T follicular helper cell (primary cell): ENCODE data around the gene POLN.
"Not testable (repeated sequence)": the region's sequence is repeated elsewhere in the genome, so short reads cannot be mapped to it uniquely, and the experiment has no call there.

Experiments
- DNase-seq: peaks from one replicate; pipeline ENCODE4 v3.0.0-alpha.2; 2020; ENCODE audit warnings: low read depth

Gene POLN

GRCh38 chr4:2251795-2252529, 10.0 kb upstream of the POLN start:
- no peak for DNase-seq

DNA sequence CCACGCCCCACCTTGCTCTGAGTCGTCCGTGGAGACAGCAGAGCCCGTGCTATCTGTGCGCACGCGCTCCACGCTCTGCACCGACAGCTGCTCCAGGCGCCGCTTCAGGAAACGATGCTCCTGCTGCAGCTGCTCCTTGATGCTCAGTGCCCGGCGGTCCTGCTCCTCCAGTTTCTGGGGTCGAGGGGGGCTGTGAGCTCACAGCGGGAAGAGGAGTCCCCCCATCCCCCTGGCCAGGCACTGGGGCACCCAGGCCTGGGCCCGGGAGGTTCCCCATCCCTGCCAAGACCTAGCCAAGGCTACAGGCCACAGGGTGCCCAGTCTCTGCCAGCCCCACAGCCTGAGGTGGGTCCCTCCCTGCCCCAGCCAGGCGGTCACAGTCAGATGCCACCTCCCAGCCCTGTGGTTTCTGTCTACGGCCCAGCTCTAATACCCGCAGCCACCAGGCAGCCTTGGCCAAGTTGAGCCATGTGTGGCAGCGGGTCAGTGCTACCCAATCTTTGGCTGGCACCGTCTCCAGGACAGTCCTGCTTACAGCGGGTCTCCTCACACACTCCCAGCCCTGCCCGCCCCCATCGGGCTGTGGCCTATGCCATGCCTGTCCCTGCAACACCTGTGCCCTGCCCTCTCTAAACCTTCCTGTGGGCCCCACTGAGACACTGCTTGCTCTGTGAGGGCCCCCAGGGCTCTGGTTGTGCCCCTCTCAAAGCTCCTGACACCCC, 9.3 kb upstream of the POLN start:
- no peak for DNase-seq

DNA sequence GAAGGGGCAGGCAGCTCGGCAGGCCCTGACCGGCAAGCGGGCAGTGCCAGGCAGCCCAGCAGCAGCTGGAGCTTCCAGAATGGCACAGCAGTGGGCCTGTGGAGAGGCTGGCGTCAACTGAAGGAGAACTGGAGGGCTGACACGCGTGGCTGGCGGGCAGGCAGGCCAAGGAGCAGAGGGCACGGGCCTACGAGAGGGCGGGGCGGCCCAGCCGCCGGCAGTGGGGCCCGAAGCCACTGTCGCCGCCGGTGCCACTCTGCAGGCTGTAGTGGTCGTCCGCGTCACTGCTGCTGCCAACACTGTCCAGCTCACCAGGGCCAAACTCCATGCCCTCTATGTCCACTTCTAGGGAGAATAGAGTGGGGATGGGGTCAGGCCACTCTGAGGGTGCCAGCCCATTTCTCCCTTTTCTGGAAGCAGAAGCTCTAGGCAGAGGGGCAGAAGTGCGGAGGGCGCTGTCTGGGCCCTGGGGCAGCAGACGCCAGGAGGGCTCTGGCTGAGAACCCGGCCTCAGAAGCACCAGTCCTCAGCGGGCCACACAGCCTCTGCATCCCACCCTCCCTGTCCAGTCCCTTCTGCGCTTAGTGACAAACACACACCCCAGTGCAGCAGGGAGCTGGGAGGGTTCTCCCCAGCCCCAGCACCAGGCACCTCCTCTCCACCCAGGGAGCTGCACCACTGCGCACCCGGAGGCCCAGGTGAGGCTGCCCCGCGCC, 8.6 kb upstream of the POLN start:
- DNase-seq: no peak

DNA sequence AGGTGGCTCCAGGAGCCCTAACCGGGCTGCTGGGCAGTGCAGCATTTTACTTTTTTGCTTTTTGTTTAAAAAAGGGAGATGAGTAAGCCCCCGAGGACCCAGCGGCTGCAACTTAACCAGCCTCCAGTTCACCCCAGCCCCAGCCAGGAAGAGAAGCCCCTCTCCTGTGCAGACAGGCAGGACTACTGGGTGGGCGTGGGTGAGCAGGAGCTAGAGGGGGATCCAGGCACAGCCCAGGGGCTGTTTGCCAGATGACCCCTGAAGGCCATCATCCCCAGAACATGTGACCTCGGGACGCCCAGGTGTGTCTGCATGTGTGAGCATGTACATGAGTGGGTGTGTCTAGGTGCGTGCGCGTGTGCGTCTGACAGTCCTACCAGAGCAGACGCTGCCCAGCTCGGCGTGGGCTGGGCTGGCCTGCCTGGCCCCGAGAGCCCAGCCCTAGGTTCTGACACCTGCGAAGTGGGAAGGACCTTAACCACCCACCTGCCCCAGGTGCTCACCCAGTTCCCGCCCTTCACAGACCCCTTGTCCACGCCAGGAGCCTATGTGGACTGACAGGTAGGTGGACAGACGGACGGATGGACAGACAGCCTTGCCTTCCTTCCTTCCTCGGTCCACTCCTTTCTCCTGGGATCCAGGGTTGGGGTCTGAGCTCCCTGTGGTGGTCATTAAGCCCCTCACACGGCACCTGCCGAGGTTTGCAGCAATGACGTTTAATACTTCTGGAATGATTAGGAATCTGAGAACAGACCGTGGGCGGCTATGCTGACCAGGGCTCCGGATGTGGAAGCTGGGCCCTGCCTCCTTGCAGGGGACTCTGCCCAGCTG, 7.8 kb upstream of the POLN start:
- no peak for DNase-seq

- DNase-seq: no peak
Observed at GRCh38 chr4:2248821-2249261, 6.9 kb upstream of the POLN start.

DNA sequence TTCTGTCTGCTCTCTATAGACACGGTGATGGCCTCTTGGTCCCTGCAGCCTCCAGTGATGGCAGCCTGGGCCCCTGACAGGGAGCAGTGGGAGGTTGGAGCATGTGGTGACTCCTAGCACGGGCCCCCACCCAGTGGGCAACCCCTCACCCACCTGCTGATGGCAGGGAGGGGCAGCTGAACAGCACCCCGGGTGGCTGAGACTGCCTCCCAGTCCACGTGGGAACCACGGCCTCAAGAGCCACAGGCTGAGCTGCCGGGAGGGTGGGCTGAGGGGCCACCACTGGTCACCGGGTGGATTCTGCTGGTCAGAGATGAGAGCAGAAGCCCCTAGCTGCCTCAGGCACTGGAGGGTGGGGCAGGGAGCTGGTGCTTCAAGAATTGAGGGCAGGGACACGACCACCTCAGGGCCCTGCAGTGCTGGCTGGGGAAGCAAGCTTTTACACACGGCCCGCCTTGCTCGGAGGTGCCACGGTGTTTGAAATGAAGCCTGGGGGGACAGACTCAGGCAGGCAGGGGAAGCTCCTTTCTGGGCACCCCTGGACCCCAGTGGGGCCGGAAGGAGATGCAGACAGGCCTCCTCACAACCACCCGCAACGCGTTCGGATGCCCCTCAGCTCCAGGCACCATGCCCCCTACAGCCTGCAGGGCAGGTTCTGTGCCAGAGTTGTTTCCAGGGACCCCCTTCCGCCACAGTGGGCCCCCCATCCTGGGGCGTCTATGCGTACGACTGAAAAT, 6.3 kb upstream of the POLN start:
- DNase-seq: no peak

GRCh38 chr4:2247128-2248043, 5.5 kb upstream of the POLN start:
- no peak for DNase-seq

- DNase-seq: no peak
Observed at GRCh38 chr4:2246384-2247127, 4.6 kb upstream of the POLN start.

- DNase-seq: no peak
Observed at GRCh38 chr4:2245787-2246275, 3.9 kb upstream of the POLN start.

DNA sequence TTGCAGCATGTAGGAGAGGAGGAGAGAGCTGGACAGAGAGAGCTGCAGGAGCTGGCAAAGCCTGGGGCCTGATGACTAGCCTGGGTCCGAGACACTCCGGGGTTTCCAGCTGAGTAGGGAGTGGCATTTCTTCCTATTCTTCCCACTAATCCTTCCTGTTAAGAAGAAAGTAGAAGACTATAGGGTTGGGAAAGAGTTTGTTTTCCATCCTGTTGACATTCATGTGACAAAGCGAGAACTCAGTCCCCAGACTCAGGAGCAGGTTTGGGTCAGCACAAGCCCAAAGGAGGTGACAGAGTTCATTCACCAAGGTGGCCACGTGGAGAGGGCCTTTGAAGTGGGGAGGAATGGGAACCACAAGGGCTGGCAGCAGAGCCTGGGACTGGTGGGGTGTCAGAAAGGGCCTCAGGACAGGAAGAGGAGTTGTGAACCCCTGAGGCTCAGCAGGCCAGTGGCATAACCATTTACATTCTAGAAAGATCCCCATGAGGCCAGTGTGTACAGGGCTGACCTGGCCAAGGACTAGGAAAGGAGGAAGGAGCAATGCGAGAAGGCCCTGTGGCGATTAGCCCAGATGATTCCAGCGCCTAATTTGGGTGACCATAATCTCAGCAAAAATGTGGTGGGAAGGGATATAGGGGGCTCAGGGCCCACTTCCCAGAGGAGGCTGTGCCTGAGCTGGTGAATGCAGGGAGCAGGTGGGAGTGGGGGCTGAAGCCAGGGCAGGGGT, 3.3 kb upstream of the POLN start:
- DNase-seq: no peak

- no peak for DNase-seq
Observed at GRCh38 chr4:2243681-2244380, 1.9 kb upstream of the POLN start.

DNA sequence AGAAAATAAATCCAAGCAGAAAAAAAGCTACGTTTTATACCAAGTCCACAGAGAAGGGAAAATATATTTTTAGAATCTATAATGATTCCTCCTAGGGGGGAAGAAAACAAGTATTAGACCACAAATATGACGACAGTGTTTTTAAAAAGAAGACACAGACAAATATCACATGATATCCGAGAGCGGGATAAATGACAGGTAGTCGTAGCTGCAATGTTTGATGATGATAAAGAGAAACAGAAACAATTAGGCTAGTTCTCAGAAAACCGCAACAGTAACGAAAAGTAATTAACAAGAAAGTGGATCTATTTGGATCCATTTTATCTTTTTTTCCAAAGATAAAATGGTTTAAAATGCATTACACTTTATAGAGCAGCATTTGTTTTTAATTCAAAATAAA, 918 bp downstream of the POLN start:
- DNase-seq: no peak

DNA sequence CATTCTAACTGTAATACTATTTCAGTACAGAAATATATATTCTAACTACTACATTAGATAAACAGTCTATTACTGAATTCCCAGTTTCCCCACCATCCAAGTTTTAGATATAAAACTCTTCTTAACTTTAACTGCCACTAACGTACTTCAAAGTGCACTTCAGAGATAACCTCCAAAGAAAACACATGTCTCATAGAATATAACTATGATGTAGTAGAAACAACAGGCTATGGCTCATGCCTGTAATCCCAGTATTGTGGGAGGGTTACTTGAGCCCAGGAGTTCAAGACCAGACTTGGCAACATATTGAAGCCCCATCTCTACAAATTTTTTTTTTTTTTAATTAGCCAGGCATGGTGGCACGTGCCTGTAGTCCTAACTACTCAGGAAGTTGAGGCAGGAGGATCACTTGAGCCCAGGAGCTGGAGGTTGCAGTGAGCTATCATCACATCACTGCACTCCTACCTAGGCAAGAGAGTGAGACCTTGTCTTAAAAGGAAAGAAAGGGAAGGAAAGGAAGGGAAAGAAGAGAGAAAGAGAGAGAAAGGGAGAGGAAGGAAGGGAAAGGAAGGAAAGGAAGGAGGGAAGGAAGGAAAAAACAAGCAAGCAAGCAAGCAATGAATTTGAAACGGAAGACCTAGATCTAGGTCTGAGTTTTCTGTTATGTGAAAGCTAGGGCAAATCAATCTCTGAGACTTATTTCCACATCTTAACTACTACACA, 4.8 kb downstream of the POLN start:
- no peak for DNase-seq

DNA sequence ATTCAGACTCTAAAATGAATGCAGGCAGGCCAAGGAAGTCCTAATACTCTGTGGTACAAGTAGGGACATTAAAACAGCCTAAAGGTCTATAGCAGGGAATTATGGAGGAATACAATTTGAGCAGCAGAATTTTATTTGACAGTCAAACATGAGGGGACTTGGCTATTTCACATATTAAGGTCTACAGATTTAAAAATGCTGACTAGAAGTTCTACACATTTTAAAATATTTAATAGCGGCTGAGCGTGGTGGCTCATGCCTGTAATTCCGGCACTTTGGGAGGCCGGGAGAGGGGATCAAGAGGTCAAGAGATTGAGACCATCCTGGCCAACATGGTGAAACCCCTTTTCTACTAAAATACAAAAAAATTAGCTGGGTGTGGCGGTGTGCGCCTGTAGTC, 10.8 kb downstream of the POLN start:
- no peak for DNase-seq

DNA sequence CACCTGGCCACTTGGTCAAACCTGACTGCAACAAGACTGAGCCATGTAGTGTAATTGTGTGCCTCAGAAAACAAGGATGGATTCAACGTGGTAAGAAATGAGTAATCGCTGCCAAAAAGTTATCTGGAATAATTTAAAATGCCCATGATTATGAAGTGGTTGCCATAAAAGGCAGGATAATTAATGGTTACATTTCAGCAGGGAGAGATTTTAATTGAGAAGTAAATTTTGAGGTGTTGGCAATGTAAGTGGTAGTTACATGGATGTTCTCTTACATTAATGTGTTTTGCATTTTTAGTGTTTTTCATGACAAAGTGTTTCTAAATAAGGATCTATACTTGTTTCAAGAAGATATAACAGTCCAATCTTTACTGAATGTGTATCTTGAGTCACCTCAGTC, 15.7 kb downstream of the POLN start:
- DNase-seq: no peak

GRCh38 chr4:2222838-2223237, 19.1 kb downstream of the POLN start:
- DNase-seq: no peak

DNA sequence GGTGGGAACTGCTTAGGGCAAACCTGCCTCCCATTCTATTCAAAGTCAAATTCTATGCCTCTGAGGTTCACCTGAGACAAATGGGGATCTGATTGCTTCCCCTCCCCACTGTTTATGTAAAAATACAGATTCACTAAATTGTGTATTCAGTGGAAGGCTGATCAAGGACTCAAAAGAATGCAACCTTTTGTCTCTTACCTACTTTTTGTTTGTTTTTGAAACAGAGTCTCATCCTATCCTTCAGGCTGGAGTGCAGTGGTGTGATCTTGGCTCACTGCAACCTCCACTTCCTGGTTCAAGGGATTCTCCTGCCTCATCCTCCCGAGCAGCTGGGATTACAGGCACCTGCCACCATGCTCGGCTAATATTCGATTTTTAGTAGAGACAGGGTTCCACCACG, 20.5 kb downstream of the POLN start:
- not testable (repeated sequence) for DNase-seq
